GOT3 (cell line): ENCODE measurements around the gene SDR39U1.

Experiments used
- DNase-seq: peaks from one replicate; lab custom pipeline; 2025; ENCODE audit warnings: mixed read lengths; lab: John Stamatoyannopoulos, UW

The SDR39U1 gene

GRCh38 chr14:24411443-24412389, 30.9 kb downstream of the SDR39U1 start:
- no peak for DNase-seq

DNA sequence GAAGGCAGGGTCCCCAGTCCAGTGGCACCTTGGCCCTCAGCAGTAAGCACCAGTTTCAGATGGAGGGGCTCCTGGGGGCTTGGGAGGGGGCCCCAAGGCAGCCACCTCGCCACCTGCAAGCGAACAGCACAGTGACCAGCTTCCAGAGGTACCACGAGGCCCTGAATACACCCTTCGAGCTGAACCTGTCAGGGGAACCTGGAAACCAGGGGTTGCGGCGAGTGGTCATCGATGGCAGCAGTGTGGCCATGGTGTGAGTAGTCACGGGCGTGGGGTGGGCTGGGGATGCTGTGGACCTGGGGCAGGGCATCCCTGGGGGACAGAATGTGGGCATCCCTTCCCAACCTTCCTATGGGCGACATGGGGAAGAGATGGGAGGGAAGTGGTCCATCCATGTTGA, 32.6 kb downstream of the SDR39U1 start:
- DNase-seq, result no peak

- no peak for DNase-seq
Measured at GRCh38 chr14:24409192-24409591, 33.4 kb downstream of the SDR39U1 start.

DNA sequence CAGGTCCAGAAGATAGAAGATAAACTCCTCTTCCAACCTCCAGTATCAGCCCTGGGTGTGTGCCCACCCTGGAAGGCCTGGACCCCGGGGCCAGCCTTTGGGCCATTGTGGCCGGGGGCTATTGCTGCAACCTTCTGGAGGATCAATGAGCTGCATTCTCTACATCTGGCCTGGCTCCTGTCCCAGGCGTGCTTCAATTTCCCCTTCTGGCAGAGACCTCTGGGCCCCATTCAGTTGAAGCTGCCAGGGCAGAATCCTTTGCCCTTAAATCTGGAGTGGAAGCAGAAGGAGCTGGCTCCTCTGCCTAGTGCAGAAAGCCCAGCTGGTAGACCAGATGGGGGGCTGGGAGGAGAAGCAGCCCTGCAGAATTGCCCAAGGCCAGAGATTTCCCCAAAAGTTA, 33.8 kb downstream of the SDR39U1 start:
- no peak for DNase-seq

GRCh38 chr14:24407608-24408325, 34.8 kb downstream of the SDR39U1 start:
- DNase-seq, result no peak

DNA sequence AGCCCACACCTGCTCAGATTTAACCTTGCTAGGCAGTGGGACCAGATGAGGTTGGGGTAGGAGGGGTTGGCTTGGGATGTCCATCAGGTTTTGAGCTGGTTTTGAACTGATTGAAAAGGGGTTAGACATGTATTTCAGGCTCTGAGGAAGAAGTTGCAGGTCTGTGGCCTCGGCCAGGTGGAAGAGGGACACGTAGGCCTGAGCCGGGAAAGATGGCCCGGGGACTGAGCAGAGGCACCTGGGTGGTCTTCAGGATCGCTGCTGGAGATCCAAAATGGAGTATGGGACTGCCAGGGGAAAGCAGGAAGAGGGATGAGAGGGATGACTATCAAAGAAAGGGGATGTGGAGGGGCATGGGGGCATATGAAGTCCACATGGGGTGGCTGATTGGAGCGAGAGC, 36.2 kb downstream of the SDR39U1 start:
- no peak for DNase-seq

GRCh38 chr14:24404814-24405213, 37.8 kb downstream of the SDR39U1 start:
- no peak for DNase-seq

GRCh38 chr14:24403294-24403998, 39.1 kb downstream of the SDR39U1 start:
- no peak for DNase-seq

DNA sequence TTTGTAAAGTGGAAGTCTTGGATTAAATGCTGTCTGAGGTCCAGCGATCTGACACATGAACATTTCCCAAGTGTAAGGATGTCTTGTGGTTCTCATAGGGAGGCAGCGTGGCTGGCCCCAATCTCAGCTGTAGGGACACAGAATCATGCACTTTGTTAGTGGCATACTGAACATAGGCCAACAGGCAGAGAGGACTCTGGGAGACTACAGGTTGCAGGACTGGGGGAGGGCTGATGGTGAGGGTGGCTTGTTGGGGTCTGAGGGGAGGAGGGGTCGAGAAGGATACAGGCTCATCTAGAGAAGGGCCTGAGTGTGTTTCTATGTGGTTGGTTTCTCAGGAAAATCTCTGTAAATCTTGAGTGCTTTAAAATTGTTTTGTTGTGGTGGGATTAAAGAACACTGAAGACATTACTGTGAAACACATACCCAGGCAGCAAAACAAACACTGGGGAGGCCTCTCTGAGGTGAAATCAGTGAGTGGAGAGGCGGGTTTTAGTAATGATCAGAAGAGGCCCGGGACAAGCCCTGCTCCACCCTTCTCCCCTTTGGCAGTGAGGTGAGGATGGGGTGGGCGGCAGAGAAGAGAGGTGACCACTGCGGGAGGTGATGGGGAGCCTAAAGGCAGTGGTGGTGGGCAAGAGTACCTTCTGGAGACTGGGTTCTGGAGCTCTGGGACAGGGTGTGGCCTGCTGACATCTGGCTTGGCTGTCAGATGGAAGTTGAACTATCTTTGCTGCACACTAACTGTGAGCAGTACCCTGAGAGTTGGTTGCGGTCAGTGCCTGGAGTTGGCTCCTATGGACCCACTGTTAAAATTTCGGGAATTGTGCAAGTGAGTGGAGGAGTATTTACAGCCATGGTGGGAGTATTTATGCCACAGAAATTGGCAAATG, 40.5 kb downstream of the SDR39U1 start:
- DNase-seq, result no peak

- DNase-seq, result no peak
Measured at GRCh38 chr14:24399999-24400718, 42.4 kb downstream of the SDR39U1 start.

GRCh38 chr14:24399447-24399822, 43.1 kb downstream of the SDR39U1 start:
- DNase-seq, result no peak

DNA sequence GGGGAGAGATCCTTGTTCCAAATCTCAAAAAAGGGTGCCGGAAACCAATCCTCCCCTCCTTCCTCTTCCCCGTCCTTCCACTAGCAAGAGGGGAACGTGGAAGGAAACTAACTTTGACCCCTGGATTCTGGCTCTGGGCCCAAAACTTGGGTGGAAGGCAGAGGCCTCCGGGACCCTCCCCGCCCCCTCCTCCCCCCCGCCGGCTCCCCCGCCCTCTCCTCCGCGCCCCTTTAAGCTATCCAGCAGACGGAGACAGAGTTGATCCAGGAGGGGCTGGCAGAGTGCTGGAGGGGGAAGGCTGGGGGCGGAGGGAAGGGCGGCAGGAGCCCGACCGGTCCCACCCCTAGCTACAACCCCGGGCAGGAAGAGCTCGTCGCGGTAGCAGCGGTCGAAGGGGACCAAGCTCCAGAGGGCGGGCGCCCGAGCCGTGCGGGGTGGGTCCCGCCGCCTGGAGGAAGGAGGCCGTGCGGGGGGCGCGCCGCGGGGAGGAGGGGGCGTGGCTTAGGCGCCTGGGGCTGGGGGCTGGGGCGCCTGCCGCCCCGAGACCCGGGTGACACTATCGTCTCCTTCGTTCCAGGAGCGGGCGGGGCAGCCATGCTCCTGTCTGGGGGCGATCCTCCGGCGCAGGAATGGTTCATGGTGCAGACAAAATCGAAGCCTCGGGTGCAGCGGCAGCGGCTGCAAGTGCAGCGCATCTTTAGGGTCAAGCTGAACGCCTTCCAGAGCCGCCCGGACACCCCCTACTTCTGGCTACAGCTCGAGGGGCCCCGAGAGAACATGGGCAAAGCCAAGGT, 43.7 kb downstream of the SDR39U1 start, which contains the start of gene NYNRIN:
Gene NYNRIN, plus strand, starts transcription at position 351 of the 794 bp plus-strand sequence. Its CDS starts 244 bp downstream, at position 595.
- DNase-seq, result no peak

- no peak for DNase-seq
Measured at GRCh38 chr14:24398293-24398652, 44.3 kb downstream of the SDR39U1 start.

DNA sequence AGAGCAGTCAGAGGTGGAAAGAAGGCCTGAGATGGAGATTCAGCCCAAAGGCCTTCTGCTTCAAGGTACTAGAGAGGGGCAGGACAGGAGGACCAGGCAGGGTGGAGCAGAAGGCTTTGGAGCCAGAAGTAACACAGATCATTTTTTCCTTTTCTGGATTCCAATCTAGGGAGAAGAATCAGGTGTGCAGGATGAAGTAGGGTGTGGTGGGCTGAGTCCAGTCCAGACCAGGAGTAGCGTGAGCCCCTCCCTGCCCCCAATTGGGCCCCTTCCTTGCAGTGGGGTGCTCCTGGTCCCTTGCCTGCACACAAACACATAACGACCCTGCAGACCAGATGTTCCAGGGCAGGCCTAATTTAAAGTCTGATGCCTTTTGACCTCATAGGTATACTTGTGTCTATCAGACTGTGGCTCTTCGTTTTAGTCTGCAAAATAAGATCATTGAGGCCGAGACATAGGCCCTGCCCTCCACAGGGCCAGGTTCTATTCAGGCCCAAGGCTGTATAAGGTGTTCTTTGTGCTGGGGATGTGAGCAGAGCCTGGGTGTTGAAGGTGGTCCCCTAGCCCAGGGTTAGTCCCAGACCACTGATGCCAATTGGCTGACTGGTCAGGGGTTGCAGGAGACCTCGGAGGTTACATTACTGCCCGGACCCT, 44.8 kb downstream of the SDR39U1 start:
- DNase-seq, result no peak

GRCh38 chr14:24395609-24396582, 46.7 kb downstream of the SDR39U1 start:
- DNase-seq, result no peak

- DNase-seq, result no peak
Measured at GRCh38 chr14:24394275-24394674, 48.3 kb downstream of the SDR39U1 start.

GRCh38 chr14:24392325-24393091, 50.1 kb downstream of the SDR39U1 start:
- no peak for DNase-seq
